Right atrium auricular region (tissue), 2 donors: ENCODE data around the gene PYGO2. TPM values are rescaled to one million over a fixed set of nuclear protein-coding genes. Genes with fewer than 3 reads are reported as not detected.

Source experiments
- DNase-seq: peaks from one replicate; pipeline ENCODE4 v3.0.0-alpha.2; 2019; ENCODE audit warnings: low spot score
- H3K27ac ChIP-seq, 2 donors: fragments of 200-600 bp; sonication (generic); 1 replicate in 1 of 2; 2 replicates in 1 of 2; pipeline ENCODE4 v1.5.1; 2016 to 2019
- H3K27me3 ChIP-seq, 2 donors: fragments of 200-600 bp; sonication (generic); one replicate each; pipeline versions ENCODE4 v1.5.1 to v1.6.0; 2017 to 2019
- H3K36me3 ChIP-seq: fragments of 200-600 bp; sonication (generic); one replicate; pipeline ENCODE4 v1.5.1; 2016
- H3K4me1 ChIP-seq, 2 donors: fragments of 200-600 bp; sonication (generic); one replicate each; pipeline versions ENCODE4 v1.5.1 to v1.6.0; 2017 to 2019
- H3K4me3 ChIP-seq, 2 donors: fragments of 200-600 bp; sonication (generic); 1 replicate in 1 of 2; 2 replicates in 1 of 2; pipeline ENCODE4 v1.5.1; 2017 to 2019; ENCODE audit warnings: mild to moderate bottlenecking in 1 of 2, moderate library complexity in 1 of 2
- H3K9me3 ChIP-seq, 2 donors: fragments of 200-600 bp; sonication (generic); one replicate each; pipeline ENCODE4 v1.5.1; 2019
- total RNA-seq, 2 donors: library from RNA; depleted of rRNA; stranded (reverse); fragments of >200 nt; gene quantifications; one replicate each; pipeline ENCODE4 v1.1.0, GENCODE V29; 2016
- TF ChIP-seq, protein P1 (sequence below), 2 donors: fragments of 200-600 bp; sonication (generic); IDR thresholded peaks; one replicate each; pipeline ENCODE4 v1.5.1; 2019; ENCODE audit warnings: antibody characterized with exemption in 2 of 2

The PYGO2 gene
- total RNA-seq, 2 donors from 2014 or later = 13.9 to 18.4 TPM

GRCh38 chr1:155003766-155004351, 42.3 kb upstream of the PYGO2 start:
- H3K9me3 ChIP-seq = no peaks in the 10 kb centered on the region
- DNase-seq = peak; percentile 79
- no peaks in the 10 kb centered on the region for H3K36me3 ChIP-seq
- no peaks in the 10 kb centered on the region for H3K27me3 ChIP-seq
- peak overlapping the region; percentile 87 to 92 for H3K4me3 ChIP-seq
- TF ChIP-seq, protein P1, sequence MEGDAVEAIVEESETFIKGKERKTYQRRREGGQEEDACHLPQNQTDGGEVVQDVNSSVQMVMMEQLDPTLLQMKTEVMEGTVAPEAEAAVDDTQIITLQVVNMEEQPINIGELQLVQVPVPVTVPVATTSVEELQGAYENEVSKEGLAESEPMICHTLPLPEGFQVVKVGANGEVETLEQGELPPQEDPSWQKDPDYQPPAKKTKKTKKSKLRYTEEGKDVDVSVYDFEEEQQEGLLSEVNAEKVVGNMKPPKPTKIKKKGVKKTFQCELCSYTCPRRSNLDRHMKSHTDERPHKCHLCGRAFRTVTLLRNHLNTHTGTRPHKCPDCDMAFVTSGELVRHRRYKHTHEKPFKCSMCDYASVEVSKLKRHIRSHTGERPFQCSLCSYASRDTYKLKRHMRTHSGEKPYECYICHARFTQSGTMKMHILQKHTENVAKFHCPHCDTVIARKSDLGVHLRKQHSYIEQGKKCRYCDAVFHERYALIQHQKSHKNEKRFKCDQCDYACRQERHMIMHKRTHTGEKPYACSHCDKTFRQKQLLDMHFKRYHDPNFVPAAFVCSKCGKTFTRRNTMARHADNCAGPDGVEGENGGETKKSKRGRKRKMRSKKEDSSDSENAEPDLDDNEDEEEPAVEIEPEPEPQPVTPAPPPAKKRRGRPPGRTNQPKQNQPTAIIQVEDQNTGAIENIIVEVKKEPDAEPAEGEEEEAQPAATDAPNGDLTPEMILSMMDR (IDR thresholded peaks at IDR 0.05) = no peak
- peak overlapping the region; percentile 98 to 99 for H3K27ac ChIP-seq
- H3K4me1 ChIP-seq = peaks cover 0 to 68% of the 10 kb centered on the region in 2 donors

DNA sequence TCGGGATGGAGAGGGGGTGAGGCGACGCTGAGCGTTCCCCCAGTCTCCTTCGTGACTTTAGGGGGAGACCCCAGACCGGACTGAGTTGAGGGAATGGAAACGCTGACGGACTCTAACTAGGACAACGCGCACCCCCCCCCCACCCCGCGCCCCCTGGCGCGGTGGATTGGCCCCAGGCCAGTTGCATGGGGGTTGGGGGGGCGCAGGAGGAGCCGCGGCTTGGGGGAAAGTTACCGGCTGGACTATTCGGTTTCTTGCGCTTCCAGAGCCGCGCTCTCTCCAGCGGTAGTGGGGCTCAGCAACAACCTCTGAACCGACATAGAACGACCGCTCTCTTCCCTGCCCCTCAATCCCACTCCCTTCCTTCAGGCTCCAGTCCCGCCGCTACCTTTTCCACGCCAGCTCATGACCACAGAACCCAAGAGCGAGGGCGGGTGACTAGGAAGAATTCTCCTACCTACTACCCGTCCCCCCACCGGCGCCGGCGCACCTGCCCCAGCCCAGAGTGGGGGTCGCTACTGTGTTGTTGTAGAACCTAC, 41.7 kb upstream of the PYGO2 start:
- H3K27me3 ChIP-seq = no peaks in the 10 kb centered on the region
- H3K4me1 ChIP-seq = peaks cover 0 to 65% of the 10 kb centered on the region in 2 donors
- H3K9me3 ChIP-seq = no peaks in the 10 kb centered on the region
- H3K36me3 ChIP-seq = no peaks in the 10 kb centered on the region
- peak overlapping the region; percentile 87 to 92 for H3K4me3 ChIP-seq
- peak overlapping the region; percentile 98 to 99 for H3K27ac ChIP-seq
- no peak for DNase-seq
- TF ChIP-seq, protein P1 (IDR thresholded peaks at IDR 0.05) = no peak

- H3K27ac ChIP-seq = peak within 1 kb of the TSS; percentile 98 to 99
- no peaks in the 10 kb centered on the region for H3K36me3 ChIP-seq
- no peaks in the 10 kb centered on the region for H3K27me3 ChIP-seq
- no peak for DNase-seq
- peak within 1 kb of the TSS; percentile 87 to 92 for H3K4me3 ChIP-seq
- TF ChIP-seq, protein P1 (IDR thresholded peaks at IDR 0.05) = no peak
- H3K9me3 ChIP-seq = no peaks in the 10 kb centered on the region
- H3K4me1 ChIP-seq = peaks cover 0 to 58% of the 10 kb centered on the region in 2 donors
These were observed 41.1 kb upstream of the PYGO2 start, which contains the start of gene ZBTB7B for GRCh38 chr1:155002464-155003226. Gene ZBTB7B, plus strand, starts transcription at chr1:155002802. Its CDS starts 11,859 bp downstream, at chr1:155014661.

DNA sequence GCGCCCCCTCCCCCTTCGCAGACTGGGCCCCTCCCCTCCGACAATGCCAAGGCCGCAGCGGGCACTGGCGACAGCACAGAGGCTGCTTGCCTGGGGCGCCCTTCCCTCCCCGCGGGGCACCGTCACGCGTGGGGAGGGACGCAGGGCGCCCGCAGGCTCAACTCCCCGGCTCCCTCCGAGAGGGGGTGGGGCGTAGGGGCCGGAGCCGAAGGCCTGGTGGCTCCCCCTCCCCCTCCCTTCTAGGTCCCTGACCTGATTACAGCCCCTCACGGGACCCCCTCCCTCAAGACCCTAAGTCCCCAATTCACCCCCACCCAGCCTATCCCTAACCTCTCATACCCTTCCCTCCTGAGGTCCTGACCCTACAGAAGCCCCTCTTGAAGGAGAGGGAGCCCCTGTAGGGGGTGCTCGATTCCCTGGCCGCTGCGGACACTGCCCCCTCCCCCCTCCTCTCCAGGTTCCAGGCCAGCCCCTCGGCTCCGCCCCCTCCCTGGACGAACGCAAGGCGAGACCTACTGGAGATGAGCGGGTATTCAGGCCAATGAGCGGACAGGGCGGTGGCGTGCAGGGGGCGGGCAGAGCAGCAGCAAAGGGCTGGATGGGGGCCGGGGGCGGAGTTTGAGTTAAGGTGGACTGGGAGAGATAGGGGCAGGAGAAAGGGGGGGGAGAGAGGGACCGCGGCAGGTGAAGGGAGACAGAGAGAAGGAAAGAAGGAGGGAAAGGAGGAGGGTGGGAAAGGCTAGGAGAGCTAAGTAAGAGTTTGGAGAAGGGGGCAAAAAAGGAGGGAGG, 40.3 kb upstream of the PYGO2 start:
- H3K27me3 ChIP-seq = no peaks in the 10 kb centered on the region
- H3K4me3 ChIP-seq = peak overlapping the region; percentile 87 to 92
- TF ChIP-seq, protein P1 (IDR thresholded peaks at IDR 0.05) = peak; percentile 37 to 65
- peaks cover 0 to 50% of the 10 kb centered on the region in 2 donors for H3K4me1 ChIP-seq
- peak; percentile 100 for DNase-seq
- no peaks in the 10 kb centered on the region for H3K36me3 ChIP-seq
- no peaks in the 10 kb centered on the region for H3K9me3 ChIP-seq
- peak overlapping the region; percentile 98 to 99 for H3K27ac ChIP-seq

- no peak for DNase-seq
- Histone ChIP-seq H3K9me3 (no peaks in the 10 kb centered on the region), H3K36me3 (no peaks in the 10 kb centered on the region), H3K4me1 (peaks cover 0 to 45% of the 10 kb centered on the region in 2 donors), H3K27me3 (no peaks in the 10 kb centered on the region), H3K27ac (peak overlapping the region; percentile 98 to 99), H3K4me3 (peak overlapping the region; percentile 87 to 92)
- TF ChIP-seq, protein P1 (IDR thresholded peaks at IDR 0.05) = no peak
These were observed 39.8 kb upstream of the PYGO2 start for GRCh38 chr1:155001425-155001674.
